Measurements from ENCODE around the gene UTS2B.

UTS2B gene, protein sequence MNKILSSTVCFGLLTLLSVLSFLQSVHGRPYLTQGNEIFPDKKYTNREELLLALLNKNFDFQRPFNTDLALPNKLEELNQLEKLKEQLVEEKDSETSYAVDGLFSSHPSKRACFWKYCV

DNA sequence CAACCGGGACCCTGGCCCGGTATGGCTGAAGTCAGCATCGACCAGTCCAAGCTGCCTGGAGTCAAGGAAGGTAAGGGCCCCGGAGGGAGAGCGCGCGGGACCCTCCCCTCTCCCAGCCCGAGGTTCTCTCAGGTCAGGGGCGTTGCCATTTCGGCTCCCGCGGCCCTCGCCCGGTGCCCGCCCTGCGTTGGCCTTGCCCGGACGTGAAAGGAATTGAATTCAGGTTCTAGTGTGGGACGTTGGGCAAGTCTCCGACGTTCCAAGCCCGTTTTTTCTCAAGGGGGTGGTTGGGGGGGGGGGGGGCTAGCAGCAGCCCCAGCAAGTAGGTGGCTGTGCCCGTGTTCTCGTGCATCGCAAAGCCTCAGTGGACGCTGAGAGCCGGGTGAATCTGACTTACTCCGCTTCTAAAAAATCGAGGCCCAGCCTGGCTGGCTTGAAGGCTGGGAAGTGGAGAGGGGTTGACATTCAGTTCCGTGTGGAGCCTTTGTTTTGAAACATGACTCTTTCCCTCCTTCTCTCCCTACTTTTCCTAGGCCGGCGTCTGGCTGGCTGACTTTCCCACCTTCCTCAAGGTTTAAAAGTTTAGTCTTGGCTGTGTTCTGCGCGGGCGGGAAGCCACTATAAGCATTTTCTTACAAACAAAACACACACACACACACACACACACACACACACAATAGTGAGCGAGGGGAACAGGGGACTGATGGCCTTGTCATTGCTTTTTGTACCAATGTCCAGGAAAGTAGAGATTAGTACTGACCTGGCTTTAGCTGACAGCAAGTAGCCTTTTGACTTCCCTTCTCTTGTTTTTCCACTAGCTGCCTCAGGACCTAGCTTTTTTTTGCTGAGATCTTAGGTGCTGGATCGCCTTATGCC is at the start of gene UTS2B:
Gene UTS2B, minus strand, starts transcription at position 873 of the 876 bp plus-strand sequence. CDS start 48,337 bp downstream, outside the sequence.
- DNase-seq (ENCODE audit: low read depth in 2 of 2): peak in 1 of 2 donors; percentile 0

DNA sequence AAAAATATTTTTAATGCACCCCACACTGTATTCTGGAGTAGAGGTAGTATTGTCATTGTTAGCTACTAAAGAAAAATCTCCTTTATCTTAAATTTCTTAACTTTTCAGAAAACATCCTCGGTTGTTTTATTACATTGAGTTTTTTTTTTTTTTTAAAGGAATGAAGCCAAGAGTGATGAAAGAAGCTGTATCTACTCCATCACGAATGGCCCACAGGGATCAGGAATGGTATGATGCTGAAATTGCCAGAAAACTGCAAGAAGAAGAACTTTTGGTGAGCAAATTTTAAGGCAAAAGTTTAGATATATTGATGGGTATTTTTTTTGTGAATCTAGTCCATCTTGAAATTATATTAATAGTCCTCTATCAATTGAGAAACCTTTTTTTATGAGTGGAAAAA is 49.7 kb upstream of the UTS2B start:
- DNase-seq (ENCODE audit: low read depth in 2 of 2): no peak

DNA sequence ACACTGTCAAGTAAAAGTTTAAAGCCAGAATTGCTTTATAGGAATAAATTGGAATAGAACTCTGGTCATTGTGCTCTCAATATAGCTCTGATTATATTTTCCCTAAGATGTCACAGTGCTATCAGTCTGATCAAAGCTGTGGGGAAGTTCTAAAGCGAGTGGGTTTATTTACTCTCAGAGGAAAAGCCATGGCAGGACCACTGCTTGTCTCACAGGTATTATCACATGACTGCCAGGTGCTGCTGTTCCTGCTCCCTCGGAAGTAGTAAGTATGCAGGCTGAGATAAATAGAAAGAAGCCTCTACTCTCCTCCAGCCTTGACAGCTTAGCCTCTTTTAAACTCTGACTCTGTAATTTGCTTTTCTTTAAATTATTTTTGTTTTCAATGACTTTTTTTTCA is 49.1 kb upstream of the UTS2B start:
- DNase-seq (ENCODE audit: low read depth in 2 of 2): no peak

DNA sequence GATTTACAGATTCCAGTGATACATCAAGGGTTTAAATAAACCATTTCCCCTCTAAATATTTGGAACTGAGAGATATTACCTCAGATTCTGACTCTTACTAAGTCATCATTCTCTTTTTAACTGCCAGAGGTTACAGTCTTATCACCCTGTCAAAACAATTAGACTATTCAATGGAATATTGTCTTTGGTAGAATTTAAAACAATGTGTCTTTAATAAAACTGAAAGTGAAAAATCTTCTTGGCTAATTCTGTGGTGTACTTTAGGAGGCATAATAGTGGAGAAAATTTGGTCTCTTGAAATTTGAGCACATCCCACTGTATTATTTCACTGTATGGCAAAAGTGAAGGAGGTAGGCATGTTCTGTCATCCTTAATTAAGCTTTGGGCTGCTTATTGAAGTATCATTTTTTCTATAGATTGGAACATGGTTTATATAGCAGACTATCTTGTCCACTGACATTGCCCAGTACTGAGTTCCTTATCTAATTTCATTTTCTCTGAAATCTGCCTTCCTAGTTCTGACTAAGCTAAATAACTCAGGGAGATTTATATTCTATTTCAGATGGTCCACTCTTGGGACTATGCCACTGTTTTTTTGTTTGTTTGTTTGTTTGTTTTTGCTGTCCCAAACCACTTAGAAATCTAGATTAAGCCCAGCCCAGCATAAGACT is 48.0 kb upstream of the UTS2B start:
- no peak for DNase-seq (ENCODE audit: low read depth in 2 of 2)

DNA sequence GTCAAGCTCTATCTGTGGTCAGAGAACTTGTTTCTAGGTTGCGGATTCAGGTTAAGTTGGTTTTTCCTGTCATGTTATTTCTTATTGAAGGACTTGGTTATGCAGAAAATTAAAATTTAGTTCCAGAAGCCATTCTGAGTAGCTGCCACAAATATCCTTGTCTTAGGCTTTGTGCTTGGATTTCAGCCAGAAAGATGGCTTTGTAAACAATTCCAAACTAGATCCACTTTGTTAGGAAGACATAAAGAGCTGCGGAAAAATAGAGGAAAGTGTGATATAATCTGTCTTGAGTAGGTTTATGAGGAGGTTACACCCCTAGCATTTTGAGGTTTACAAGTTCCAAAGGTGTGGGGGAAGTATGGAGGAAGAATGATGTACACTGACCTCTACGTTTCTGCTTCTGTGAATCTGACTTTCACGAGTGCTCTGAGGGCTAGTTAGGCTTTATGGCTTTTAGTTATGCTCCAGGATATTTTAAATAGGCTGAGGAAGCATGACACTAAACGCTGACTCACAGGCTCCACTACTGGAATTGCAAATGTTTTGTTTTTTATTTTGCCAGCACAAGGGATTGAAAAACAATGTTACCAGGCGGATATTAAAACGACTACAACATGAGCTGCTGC is 46.3 kb upstream of the UTS2B start:
- DNase-seq (ENCODE audit: low read depth in 2 of 2): no peak

DNA sequence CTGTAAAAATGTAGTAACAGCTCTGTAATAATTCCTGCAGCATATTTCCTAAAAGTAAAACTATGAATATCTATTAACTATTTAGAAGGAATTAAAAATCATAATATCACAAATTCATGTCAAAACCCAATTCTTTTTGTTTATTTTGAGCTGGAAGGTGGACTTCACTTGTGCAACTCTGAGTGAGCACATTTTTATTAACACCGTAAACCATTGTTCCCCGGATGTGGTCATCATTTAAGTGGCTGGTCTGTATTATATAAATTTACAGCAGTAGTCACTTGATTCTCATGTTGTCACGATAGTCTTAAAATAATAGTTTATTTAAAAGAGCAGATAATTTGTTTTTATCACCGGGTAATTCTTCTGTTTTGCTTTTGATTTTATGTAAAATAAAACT is 43.0 kb upstream of the UTS2B start:
- DNase-seq (ENCODE audit: low read depth in 2 of 2): no peak

DNA sequence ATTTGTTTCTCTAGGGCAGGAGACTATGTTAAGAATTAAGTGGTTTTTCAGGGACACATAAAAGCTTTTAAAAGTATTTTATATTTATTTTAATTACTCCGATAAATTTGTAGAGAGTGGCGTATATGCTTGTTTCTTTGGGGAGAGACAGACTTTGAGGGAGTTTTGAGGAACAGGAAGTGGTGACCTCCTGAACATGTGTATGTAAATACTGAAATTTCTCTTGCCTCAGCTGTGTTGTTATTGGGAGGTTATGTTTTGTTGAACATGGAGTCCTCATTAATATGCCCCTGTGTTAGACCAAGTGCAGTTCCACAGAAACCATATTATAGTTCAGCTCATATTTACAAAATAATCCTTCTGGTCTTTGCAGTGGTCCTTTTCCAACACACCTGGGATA is 41.8 kb upstream of the UTS2B start:
- DNase-seq (ENCODE audit: low read depth in 2 of 2): no peak

DNA sequence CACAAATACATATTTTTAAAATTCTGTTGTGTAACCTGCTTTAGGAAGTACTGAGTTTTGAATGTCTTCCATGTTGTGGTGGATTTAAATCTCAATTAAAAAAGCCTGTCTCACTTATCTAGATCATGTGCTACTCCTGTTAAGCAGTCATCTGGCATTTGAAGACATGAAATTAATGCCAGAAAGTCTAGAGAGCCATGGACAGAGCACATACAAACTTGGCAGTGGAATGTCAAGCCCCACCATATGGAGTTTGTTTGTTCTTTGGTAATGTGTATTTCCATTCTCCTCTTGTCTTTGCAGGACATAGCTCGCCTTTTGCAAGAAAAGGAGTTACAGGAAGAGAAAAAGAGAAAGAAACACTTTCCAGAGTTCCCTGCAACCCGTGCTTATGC is 39.3 kb upstream of the UTS2B start:
- DNase-seq (ENCODE audit: low read depth in 2 of 2): no peak

DNA sequence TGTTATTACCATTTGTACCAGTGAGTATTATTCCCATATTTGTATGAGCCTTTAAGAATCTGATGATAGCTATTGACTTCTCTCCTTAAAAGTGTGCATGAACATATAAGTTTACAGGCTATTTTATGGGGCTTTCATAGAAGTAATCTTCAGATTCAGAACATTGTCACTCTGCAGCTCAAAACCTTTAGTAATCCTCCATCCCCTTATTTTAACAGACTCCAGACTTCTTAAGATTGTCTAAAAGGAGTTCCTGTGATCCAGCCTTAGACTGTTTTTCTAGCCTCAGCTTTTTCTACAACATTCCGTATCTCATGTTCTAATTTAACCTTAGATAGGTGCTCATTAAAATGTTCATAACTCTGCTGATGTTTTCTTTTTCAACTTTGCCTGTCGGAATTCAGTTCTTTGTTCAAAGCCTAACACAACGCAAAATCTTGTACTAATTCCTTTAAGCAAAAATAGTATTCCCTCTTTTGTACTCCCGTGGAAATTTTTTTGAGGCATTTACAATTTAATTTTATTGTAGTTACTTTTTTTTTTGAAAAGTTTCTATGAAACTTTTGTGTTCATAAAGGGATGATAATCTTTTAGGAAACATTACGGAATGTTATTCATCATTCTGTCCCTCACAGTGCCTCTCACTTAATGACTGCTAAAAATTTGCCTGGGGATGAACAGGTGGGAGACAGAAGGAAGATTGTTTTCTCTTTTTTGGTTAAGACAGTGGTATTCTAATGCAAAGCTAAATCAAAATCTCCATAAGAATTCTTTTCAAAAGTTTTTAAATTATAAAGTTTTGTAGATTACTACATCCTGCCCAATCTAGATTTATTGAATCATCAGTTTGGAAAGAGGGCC is 38.7 kb upstream of the UTS2B start:
- DNase-seq (ENCODE audit: low read depth in 2 of 2): no peak

DNA sequence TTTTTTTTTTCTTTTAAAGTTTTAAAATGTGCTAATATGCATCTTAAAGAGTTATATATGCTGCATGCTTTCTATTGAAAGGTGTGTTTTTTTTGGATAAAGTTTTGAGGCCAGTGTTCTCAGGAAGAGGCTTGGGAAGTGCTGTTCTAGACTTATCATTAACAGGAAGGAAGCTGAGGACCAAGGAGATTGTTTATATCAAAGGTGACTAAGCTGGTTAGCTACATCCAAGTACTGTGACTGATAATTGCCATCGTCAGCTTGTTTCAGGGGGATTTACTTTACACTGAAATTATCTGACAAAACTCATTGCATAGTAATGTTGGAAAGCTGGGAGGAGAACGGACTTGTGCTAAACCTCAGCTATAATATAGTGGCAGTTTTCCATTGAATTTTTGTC is 36.3 kb upstream of the UTS2B start:
- DNase-seq (ENCODE audit: low read depth in 2 of 2): no peak

DNA sequence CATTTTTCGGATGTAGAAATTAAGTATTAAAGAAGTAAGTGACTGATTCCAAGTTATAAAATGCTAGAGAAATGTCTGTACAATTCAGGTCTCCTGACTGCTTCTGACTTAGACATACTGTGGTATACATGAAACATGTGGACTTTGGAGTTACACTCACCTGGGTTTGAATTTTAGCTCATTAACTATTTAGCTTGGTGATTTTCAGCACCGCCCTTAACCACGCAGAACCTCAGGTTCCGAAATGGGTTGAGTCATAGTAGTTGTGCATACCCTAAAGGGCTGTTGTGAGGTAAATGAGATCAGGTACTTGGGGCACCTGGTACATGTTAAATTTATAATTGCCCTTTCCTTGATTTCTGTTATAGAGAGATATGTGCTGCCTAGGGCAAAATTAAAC is 32.9 kb upstream of the UTS2B start:
- no peak for DNase-seq (ENCODE audit: low read depth in 2 of 2)

DNA sequence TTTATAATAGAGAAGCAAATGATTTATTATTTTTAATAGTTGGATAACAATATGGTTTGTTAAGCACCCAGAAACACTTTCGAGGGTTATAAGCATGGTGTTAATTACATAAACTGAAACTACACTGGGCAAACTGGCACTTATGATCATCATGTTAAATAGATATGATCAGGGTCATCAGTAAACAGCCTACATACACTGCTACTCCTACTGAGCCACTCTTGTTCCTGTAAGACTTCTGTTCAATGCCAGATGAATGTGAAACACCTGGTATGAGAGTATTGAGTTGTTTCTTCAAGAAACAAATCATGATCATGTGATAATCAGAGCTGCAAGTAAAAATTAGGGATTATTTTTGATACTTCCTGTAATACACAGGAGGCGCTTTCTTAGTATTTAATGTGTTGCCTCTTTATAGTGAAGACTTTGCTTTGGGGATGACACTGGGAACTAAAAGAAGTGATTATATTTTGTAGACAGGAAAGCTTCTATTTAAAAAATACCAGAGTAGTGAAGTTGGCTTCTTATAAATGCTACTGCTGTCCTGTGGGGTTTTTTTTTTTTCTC is 32.3 kb upstream of the UTS2B start:
- no peak for DNase-seq (ENCODE audit: low read depth in 2 of 2)

DNA sequence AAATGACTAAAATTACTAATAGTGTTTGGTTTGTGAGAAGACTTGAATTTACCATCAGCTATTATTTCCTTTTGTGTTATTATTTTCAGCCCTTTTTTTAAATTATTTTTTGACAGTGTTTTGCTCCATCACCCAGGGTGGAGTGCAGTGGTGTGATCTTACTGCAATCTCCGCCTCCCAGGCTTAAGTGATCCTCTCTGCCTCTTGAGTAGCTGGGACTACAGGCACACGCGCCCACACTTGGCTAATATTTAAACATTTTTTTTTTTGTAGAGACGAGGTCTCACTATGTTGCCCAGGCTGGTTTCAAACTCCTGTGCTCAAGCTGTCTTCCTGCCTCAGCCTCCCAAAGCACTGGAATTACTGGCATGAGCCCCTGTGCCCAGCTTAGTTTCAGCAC is 31.7 kb upstream of the UTS2B start:
- no peak for DNase-seq (ENCODE audit: low read depth in 2 of 2)

DNA sequence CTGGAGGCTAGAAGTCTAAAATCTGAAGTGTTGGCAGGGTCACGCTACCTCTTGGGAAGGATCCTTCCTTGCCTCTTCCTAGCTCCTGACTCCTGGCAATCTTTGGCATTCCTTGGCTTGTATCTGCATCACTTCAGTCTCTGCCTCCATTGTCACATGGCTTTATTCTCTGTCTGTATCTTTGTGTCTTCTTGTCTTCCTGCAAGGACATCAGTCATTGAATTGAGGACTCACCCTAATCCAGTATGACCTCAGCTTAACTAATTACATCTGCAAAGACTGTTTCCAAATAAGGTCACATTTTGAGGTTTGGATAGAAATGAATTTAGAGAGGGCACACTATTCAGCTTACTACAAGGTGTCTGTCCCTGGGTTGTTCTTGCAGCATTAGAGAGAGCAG is 31.1 kb upstream of the UTS2B start:
- DNase-seq (ENCODE audit: low read depth in 2 of 2): no peak

DNA sequence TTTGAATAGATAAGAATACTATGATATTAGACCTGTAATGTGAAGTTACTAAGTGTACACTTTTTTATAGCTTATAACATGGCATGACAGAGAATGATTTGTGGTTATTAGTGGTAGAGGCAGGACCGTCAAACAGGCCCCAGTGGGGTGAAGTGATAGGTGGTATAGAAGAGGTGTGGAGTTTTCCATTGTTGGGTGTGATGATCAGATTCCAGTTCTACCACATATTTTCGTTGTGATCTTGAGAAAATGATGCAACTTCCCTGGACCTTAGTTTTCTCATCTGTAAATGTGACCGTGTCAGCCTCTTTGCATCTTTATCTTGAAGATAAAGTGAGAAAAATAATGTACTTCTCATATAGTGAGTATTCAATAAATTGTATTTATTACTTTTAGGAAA is 30.3 kb upstream of the UTS2B start:
- DNase-seq (ENCODE audit: low read depth in 2 of 2): no peak

DNA sequence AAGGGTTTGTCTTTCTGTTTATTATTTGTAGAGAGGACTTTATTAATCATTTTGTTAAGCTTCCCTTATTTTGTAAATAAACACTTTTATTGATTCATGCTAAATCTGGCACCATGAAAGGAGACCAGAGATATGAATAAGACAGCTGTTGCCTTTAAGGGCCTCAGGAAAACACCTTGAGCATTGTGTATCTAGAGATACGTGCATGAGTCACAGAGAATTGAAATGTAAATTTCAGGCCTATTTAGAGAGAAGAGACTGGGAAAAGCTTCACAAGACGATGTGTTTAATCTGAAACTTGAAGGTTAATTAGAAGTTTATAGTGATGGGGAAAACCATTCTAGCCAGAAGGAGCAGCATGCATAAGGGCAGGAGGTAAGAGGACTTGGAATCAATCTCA is 28.6 kb upstream of the UTS2B start:
- no peak for DNase-seq (ENCODE audit: low read depth in 2 of 2)

DNA sequence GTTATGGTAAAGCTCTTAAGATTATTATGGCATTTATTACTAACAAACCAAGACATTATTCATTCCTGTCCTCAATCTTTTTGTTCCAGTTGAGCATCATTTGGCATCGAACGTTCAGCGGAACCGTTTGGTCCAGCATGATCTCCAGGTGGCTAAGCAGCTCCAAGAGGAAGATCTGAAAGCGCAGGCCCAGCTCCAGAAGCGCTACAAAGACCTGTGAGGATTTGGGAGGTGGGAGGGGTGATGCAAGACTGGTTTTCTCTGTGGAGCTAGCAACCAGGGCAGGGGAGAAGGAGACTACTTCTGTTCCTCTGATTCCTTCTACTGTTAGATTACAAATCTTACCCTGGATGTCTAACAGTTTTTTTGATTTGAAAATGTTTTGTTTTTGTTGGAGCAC is 27.6 kb upstream of the UTS2B start:
- DNase-seq (ENCODE audit: low read depth in 2 of 2): no peak

DNA sequence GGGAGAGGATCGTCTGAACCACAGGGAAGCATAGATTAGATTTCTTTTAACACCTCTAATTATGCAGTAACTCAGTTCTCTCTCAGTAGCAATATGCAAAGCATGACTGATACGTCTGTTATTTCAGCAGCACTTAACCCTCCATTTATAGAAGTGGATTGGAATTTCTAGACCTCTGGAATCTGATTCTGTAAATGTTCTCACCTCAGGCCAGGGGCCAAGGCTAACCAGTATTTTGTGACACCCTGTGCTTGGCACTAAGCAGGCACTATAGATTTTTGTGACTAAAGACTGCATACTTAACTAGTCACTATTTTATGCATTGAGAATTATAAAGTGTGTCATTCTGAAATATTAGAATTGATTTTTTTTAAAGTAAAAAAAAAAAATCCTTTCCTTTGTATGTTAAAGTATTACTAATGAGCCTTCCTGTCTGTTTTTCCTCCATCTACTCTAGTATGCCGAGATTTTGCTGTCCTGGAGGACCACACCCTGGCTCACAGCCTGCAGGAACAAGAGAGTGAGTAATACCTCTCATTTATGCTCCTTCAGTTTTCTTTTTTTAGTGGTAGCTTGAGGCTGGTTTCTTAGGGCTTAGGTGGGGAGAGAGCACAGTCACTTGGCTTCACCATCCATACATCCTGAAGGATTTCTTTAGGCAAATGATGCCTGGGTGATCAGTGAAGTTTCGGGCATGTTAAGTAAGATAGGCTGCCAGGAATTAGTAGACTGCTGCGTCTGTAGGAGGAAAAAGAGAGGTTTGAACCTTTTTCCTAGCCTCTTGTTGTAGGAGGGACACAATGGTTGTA is 26.5 kb upstream of the UTS2B start:
- no peak for DNase-seq (ENCODE audit: low read depth in 2 of 2)

DNA sequence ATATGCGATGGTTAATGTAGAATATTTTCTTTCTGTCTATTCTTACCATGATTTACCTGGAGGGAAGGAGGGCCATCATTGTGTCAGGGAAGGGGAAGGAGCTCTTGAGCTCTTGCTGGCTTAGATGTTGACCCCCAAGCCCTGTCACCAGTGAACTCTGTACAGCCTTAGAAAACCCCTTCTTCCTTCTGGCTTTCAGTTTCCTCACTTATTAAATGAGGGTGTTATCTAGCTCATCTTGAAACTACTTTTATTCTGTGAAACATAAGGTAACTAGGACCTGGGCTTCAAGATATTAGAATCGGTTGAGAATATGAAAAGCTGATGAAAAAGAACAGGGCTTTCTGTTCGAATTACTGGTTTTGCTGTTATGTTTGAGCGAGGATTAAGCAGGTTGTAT is 25.1 kb upstream of the UTS2B start:
- no peak for DNase-seq (ENCODE audit: low read depth in 2 of 2)

DNA sequence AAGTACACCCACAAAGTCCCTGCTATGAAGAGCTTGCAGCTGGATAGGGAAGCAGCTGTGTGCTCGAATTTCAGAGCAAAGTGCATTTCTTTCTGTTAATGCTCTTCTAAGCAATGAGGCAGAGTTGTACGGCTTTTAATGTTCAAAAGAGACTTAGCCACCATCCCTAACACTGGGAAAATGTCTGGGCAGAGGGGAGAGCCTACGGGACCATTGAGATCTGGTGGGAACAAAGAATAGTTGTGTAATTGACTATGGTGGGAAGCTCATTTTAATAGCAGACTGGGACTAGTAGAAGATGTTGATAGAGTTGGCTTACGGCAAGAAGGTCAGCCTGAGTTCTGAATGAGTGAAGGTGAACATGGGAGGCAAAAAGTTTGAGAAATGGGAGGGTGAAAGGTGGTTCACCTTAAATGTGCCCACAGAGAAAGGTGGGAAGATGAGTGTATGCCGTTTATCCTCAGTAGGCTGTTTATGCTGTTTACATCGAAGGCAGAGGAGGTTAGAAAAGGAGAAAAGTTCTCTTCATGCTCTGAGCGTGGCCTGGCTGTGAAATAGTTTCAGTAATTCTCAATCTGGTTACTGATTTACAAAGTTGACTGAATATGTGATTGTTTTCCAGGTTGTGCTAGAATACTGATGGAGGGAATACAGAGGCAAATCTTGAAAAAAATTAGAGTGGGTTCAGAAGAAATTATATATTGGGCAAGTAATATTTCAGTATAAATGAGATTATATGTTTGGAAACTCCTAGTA is 22.9 kb upstream of the UTS2B start:
- DNase-seq (ENCODE audit: low read depth in 2 of 2): no peak

Measured in stimulated activated CD4-positive, alpha-beta T cell treated with anti-CD3 and anti-CD28 coated beads, Interleukin-1b, Interleukin-23, amount 100 ng/mL, for 4 hours (primary cell).